SK-N-SH (cell line): ENCODE data around the gene TXNDC2. TPM values are rescaled to one million over a fixed set of nuclear protein-coding genes. Genes with fewer than 3 reads are reported as not detected.

ENCODE experiments used
- CTCF ChIA-PET: fragments of 300-600, 350-600 bp; formaldehyde crosslinking; extraction: SDS; loops from one replicate; lab custom pipeline; 2021; lab: Yijun Ruan, JAX
- POLR2A ChIA-PET: fragments of 350-600 bp; sonication (Branson Sonifier 250); formaldehyde crosslinking; extraction: SDS; loops from one replicate; lab custom pipeline; 2020; ENCODE audit warnings: antibody characterized with exemption, inconsistent platforms; lab: Yijun Ruan, JAX
- DNase-seq: peaks from one replicate; pipeline ENCODE4 v3.0.0; 2012
- H2AFZ ChIP-seq: fragments of 200-600 bp; sonication (generic); 2 replicates; pipeline ENCODE4 v1.8.1; 2016; ENCODE audit warnings: antibody characterized with exemption, mild to moderate bottlenecking, low read depth
- H3F3A ChIP-seq: fragments of 200-600 bp; sonication (generic); replicated peaks from 2 replicates; pipeline ENCODE3; 2016; ENCODE audit warnings: antibody characterized with exemption, mild to moderate bottlenecking; ENCODE audit not compliant: insufficient read depth
- H3K27ac ChIP-seq, 2 experiments: fragments of 200-500 bp in 1 of 2; fragments of 200-600 bp in 1 of 2; sonication (Bioruptor generic) in 1 of 2; sonication (generic), shearing (Covaris generic) in 1 of 2; 2 replicates each; pipeline versions ENCODE4 v1.5.1 to v1.6.1; 2014 to 2016; ENCODE audit warnings: low read depth in 2 of 2, inconsistent platforms in 1 of 2, low read length in 1 of 2, mild to moderate bottlenecking in 1 of 2, mixed read lengths in 1 of 2
- H3K27me3 ChIP-seq: fragments of 200-600 bp; sonication (generic), shearing (Covaris generic); 2 replicates; pipeline ENCODE4 v1.6.1; 2016; ENCODE audit warnings: mixed run types; ENCODE audit not compliant: insufficient read depth
- H3K36me3 ChIP-seq, 2 experiments: fragments of 200-500 bp in 1 of 2; fragments of 200-600 bp in 1 of 2; sonication (Bioruptor generic) in 1 of 2; sonication (generic) in 1 of 2; replicated peaks in 1 of 2; 2 replicates each; pipeline versions ENCODE3 to v1.5.1; 2014 to 2016; ENCODE audit warnings: low read length in 1 of 2, mild to moderate bottlenecking in 1 of 2; ENCODE audit not compliant: insufficient read depth in 2 of 2, control insufficient read depth in 1 of 2
- H3K4me1 ChIP-seq, 2 experiments: fragments of 200-500 bp in 1 of 2; fragments of 200-600 bp in 1 of 2; sonication (Bioruptor generic) in 1 of 2; sonication (generic), shearing (Covaris generic) in 1 of 2; 2 replicates each; pipeline versions ENCODE4 v1.5.1 to v1.6.1; 2014 to 2016; ENCODE audit warnings: low read depth in 1 of 2, low read length in 1 of 2, mixed run types in 1 of 2; ENCODE audit not compliant: insufficient read depth in 2 of 2, control insufficient read depth in 1 of 2
- H3K4me2 ChIP-seq: fragments of 200-600 bp; sonication (generic), shearing (Covaris generic); 2 replicates; pipeline ENCODE4 v1.6.1; 2017; ENCODE audit warnings: mixed run types
- H3K4me3 ChIP-seq, 2 experiments: fragments of 200-500 bp in 1 of 2; fragments of 200-600 bp in 1 of 2; sonication (Bioruptor generic) in 1 of 2; sonication (generic), shearing (Covaris generic) in 1 of 2; 2 replicates each; pipeline versions ENCODE4 v1.5.1 to v1.8.1; 2014 to 2016; ENCODE audit warnings: low read depth in 2 of 2, inconsistent platforms in 1 of 2, low read length in 1 of 2, mild to moderate bottlenecking in 1 of 2, mixed read lengths in 1 of 2, moderate library complexity in 1 of 2
- H3K79me2 ChIP-seq: fragments of 200-600 bp; sonication (generic); 2 replicates; pipeline ENCODE4 v1.8.1; 2017; ENCODE audit warnings: mild to moderate bottlenecking; ENCODE audit not compliant: insufficient read depth
- H3K9ac ChIP-seq: fragments of 200-600 bp; sonication (generic); 2 replicates; pipeline ENCODE4 v1.6.1; 2017; ENCODE audit warnings: mixed run types
- H3K9me2 ChIP-seq: fragments of 200-600 bp; sonication (generic); 2 replicates; pipeline ENCODE4 v1.6.1; 2017; ENCODE audit warnings: mixed run types
- H3K9me3 ChIP-seq: fragments of 200-600 bp; sonication (generic); 2 replicates; pipeline ENCODE4 v1.6.1; 2017; ENCODE audit warnings: mixed run types, mild to moderate bottlenecking, moderate library complexity
- H4K20me1 ChIP-seq: fragments of 200-600 bp; sonication (generic); 2 replicates; pipeline ENCODE4 v1.6.1; 2017; ENCODE audit warnings: mild to moderate bottlenecking, mixed run types; ENCODE audit not compliant: insufficient read depth
- CTCF ChIP-seq: fragments of 200-600 bp; sonication (generic); IDR thresholded peaks from 2 replicates; pipeline ENCODE4 v1.6.1; 2017; ENCODE audit warnings: antibody characterized with exemption, mild to moderate bottlenecking, moderate library complexity
- EP300 ChIP-seq, 2 experiments: IDR thresholded peaks; 2 replicates each; pipeline versions ENCODE4 v1.4.0 to v1.6.1; 2012; ENCODE audit warnings: borderline replicate concordance in 1 of 2, low read depth in 1 of 2, low read length in 1 of 2
- EZH2phosphoT487 ChIP-seq: fragments of 200-600 bp; sonication (generic); IDR thresholded peaks from 2 replicates; pipeline ENCODE4 v1.6.1; 2017; ENCODE audit warnings: low read depth, mixed run types, mild to moderate bottlenecking, antibody characterized with exemption, moderate library complexity, borderline replicate concordance
- FOXJ3 ChIP-seq: sonication (generic); formaldehyde crosslinking; IDR thresholded peaks from 2 replicates; pipeline ENCODE4 v1.5.1; 2020; ENCODE audit warnings: mild to moderate bottlenecking, missing genetic modification reagents
- GATA2 ChIP-seq: sonication (generic); formaldehyde crosslinking; IDR thresholded peaks from 2 replicates; pipeline ENCODE4 v1.5.0; 2020; ENCODE audit warnings: mild to moderate bottlenecking, missing genetic modification reagents
- JUND ChIP-seq: IDR thresholded peaks from 2 replicates; pipeline ENCODE4 v1.4.0; 2012
- MXI1 ChIP-seq: IDR thresholded peaks from 2 replicates; pipeline ENCODE4 v1.6.1; 2012; ENCODE audit warnings: mild to moderate bottlenecking, low read depth, low read length, improper control_type of control experiment
- NFIC ChIP-seq: IDR thresholded peaks from 2 replicates; pipeline ENCODE4 v1.4.0; 2012; ENCODE audit warnings: borderline replicate concordance
- NRF1 ChIP-seq: IDR thresholded peaks from 2 replicates; pipeline ENCODE4 v1.6.1; 2012; ENCODE audit warnings: low read depth, mild to moderate bottlenecking, low read length
- RCOR1 ChIP-seq: fragments of 150-350 bp; IDR thresholded peaks from 2 replicates; pipeline ENCODE4 v1.6.1; 2017; ENCODE audit warnings: antibody characterized with exemption, low read length
- REST ChIP-seq: IDR thresholded peaks from 2 replicates; pipeline ENCODE4 v1.6.1; 2012; ENCODE audit warnings: mild to moderate bottlenecking, low read depth, low read length, moderate library complexity
- SMC3 ChIP-seq: IDR thresholded peaks from 2 replicates; pipeline ENCODE4 v1.6.1; 2012; ENCODE audit warnings: low read depth, low read length, improper control_type of control experiment
- TAF1 ChIP-seq: IDR thresholded peaks from 2 replicates; pipeline ENCODE4 v1.6.1; 2012; ENCODE audit warnings: low read depth, mild to moderate bottlenecking, low read length, moderate library complexity, borderline replicate concordance
- TCF12 ChIP-seq: IDR thresholded peaks from 2 replicates; pipeline ENCODE4 v1.4.0; 2012
- USF2 ChIP-seq: fragments of 150-350 bp; IDR thresholded peaks from 2 replicates; pipeline ENCODE4 v1.6.1; 2017; ENCODE audit warnings: antibody characterized with exemption, low read length, low read depth, borderline replicate concordance
- YY1 ChIP-seq: IDR thresholded peaks from 2 replicates; pipeline ENCODE4 v1.4.0; 2012; ENCODE audit warnings: low read depth, mild to moderate bottlenecking
- ZBTB33 ChIP-seq: IDR thresholded peaks from 2 replicates; pipeline ENCODE4 v1.4.0; 2012; ENCODE audit warnings: low read depth, borderline replicate concordance
- WGBS: methylation state at CpG from one replicate; pipeline ENCODE4 v1.1.6; 2017; ENCODE audit warnings: low lambda C conversion rate; 5-methylcytosine and 5-hydroxymethylcytosine counted together
- polyA plus RNA-seq, 3 experiments: library from polyadenylated mRNA; depleted of rRNA; stranded (reverse); fragments of >200 nt; gene quantifications; 2 replicates each; pipeline ENCODE4 v1.2.3, GENCODE V29; 2012
- TF ChIP-seq, protein P1 (sequence below): IDR thresholded peaks from 2 replicates; pipeline ENCODE4 v1.4.0; 2012; ENCODE audit warnings: low read depth

TXNDC2 gene
- polyA plus RNA-seq, 1 of the 3 experiments (the other 2 are of a cell fraction), result 0.07 TPM

- H3K27ac ChIP-seq, result no peak overlapping the region
- no peaks in the 10 kb centered on the region for H3K9me2 ChIP-seq
- H3K36me3 ChIP-seq, result peaks cover 0 to 4% of the 10 kb centered on the region in 2 experiments
- ChIA-PET POLR2A (no interaction called here), CTCF (no interaction called here)
- TF ChIP-seq TAF1, result no peak
- TF ChIP-seq SMC3, result no peak
- TF ChIP-seq, protein P1, sequence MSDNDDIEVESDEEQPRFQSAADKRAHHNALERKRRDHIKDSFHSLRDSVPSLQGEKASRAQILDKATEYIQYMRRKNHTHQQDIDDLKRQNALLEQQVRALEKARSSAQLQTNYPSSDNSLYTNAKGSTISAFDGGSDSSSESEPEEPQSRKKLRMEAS, result no peak
- no peak for TF ChIP-seq TCF12
- TF ChIP-seq NRF1, result no peak
- no peak for TF ChIP-seq MXI1
- TF ChIP-seq CTCF, result no peak
- no peak for TF ChIP-seq FOXJ3 (CRISPR knock-in tag)
- TF ChIP-seq USF2, result no peak
- no peak for TF ChIP-seq JUND
- no peak for TF ChIP-seq RCOR1
- TF ChIP-seq EP300 (IDR thresholded peaks at IDR 0.05; ENCODE audit: borderline replicate concordance in 1 of 2, low read depth in 1 of 2, low read length in 1 of 2), result no peak
- no peak for TF ChIP-seq GATA2 (CRISPR knock-in tag)
- no peak for TF ChIP-seq EZH2phosphoT487
- no peak for TF ChIP-seq REST
- TF ChIP-seq NFIC, result no peak
- no peak for TF ChIP-seq YY1
- no peak for TF ChIP-seq ZBTB33
- no peaks in the 10 kb centered on the region for H3F3A ChIP-seq
- H3K4me3 ChIP-seq, result no peak overlapping the region
- H3K9me3 ChIP-seq, result peaks cover 8% of the 10 kb centered on the region; the same call in 1 of the 2 replicates
- H3K79me2 ChIP-seq, result no peaks in the 10 kb centered on the region; the same call in 1 of the 2 replicates
- H3K4me2 ChIP-seq, result no peak overlapping the region
- no peaks in the 10 kb centered on the region; a peak in 1 of 4 replicates for H3K4me1 ChIP-seq
- no peak overlapping the region for H2AFZ ChIP-seq
- H4K20me1 ChIP-seq, result no peaks in the 10 kb centered on the region
- no peak overlapping the region for H3K9ac ChIP-seq
- DNase-seq, result no peak
- 88% methylated on average over 18 of the region's 18 CpGs for WGBS
- H3K27me3 ChIP-seq, result no peaks in the 10 kb centered on the region
Observed at GRCh38 chr18:9849407-9850283, 36.1 kb upstream of the TXNDC2 start.
